ENCODE data around the gene WARS2.

The WARS2 gene

GRCh38 chr1:119048624-119049404, 91.6 kb downstream of the WARS2 start:
- H3K9me3 ChIP-seq (ENCODE audit: control insufficient read depth, insufficient read depth, low read length), result no peaks in the 10 kb centered on the region
- H3K36me3 ChIP-seq (ENCODE audit: insufficient read depth, low read length), result no peaks in the 10 kb centered on the region
- no peak overlapping the region for H3K9ac ChIP-seq (ENCODE audit: low read depth, low read length)
- H3K4me1 ChIP-seq (ENCODE audit: insufficient read depth, low read length), result no peaks in the 10 kb centered on the region

DNA sequence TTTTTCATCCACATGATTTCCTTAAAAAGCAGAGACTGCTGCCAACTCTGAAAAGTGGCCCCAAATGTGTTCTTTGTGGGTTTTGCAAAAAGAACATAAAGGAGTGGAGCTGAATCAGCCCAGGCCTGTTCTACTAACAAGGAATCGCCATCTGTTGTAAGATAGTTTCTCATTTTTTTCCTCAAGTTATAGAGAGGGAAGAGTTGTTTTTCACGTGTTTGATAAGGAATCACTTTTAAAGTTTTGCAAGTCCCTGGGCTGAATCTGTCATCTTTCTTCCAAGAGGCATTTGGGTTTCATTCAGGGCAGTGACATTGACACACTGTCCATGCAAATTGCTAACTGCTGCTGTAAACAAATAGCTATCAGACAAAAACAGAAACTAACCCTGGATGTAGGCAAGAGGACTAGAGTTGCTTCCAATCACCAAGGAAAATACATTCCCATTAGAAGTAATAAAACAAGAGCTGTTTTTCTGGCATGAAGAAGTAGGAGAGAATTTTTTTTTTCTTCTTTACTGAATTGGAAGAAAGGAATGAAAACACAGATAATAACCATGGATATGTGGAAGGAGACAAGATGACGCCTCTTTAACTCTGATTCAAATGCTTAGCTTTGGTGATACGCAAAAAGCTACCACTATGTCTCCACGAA, 93.5 kb downstream of the WARS2 start:
- Histone ChIP-seq H3K36me3 (ENCODE audit: insufficient read depth, low read length) (no peaks in the 10 kb centered on the region), H3K4me1 (ENCODE audit: insufficient read depth, low read length) (peaks cover 5% of the 10 kb centered on the region; the same call in 1 of the 2 replicates), H3K9me3 (ENCODE audit: control insufficient read depth, insufficient read depth, low read length) (no peaks in the 10 kb centered on the region), H3K9ac (ENCODE audit: low read depth, low read length) (no peak overlapping the region)

DNA sequence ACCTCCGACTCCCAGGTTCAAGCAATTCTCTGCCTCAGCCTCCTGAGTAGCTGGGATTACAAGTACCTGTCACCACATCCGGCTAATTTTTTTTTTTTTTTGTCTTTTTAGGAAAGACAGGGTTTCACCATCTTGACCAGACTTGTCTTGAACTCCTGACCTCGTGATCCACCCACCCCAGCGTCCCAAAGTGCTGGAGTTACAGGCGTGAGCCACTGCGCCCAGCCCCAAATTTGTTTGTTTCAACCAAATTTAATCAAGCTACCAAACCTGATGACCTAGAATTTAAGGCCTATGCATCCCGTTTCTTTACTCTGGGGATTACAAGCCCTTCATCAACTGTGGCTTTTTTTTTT, 94.0 kb downstream of the WARS2 start:
- H3K36me3 ChIP-seq (ENCODE audit: insufficient read depth, low read length), result no peaks in the 10 kb centered on the region

DNA sequence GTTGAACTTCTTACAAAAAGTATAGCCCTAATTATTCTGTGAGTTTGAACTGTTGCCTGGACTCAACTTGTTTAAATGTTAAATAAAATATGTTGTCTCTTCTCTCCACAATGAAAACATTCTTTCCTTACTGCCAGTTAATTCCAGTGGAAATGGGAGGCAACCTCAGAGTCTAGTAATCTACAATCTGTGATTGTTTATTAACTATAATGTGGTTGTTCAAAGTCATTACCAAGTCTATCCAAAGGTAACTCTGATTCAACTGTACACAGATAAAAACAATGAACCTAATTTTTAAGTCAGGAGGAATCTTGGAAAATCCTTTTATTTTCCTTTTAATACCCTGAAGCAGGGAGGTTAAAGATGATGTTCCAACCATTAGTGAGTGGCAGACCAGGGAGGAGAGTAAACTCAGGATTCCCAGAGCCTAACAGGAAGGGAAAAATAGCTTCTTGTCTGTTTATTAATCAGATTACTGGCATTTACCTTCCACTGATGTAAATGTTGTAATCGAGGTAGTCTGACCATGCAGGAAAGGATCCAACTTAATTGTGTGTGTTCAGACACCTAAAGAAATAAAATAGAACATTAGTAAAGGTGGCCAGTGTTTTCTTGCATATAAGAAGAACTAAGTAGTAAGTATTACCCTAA, 95.2 kb downstream of the WARS2 start:
- Histone ChIP-seq H3K4me1 (ENCODE audit: insufficient read depth, low read length) (peaks cover 5% of the 10 kb centered on the region; the same call in 1 of the 2 replicates), H3K36me3 (ENCODE audit: insufficient read depth, low read length) (no peaks in the 10 kb centered on the region), H3K9me3 (ENCODE audit: control insufficient read depth, insufficient read depth, low read length) (no peaks in the 10 kb centered on the region), H3K9ac (ENCODE audit: low read depth, low read length) (no peak overlapping the region)

More for the DNA sequence above, 94.0 kb downstream of the WARS2 start:
- no peak overlapping the region for H3K9ac ChIP-seq (ENCODE audit: low read depth, low read length)
- H3K4me1 ChIP-seq (ENCODE audit: insufficient read depth, low read length), result peaks cover 5% of the 10 kb centered on the region; the same call in 1 of the 2 replicates
- H3K9me3 ChIP-seq (ENCODE audit: control insufficient read depth, insufficient read depth, low read length), result no peaks in the 10 kb centered on the region

DNA sequence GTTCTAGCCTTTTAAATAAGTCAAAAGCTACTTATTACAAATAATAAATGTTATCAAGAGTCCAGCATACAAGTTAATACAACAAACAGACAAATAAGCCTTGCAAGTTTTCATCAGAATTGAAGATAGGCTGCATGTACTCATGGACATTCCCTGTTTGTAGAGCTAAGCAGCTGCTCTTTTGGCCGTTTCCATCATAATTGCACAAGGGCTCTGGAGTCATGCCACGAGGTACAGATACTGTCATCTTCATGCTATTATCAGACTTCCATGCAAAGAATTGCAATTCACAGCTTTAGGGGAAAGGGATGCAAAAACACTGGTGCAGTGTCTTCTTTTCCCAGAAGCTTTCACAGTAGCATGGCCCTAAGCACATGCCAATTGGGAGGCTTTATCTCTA, 99.5 kb downstream of the WARS2 start:
- no peak overlapping the region for H3K9ac ChIP-seq (ENCODE audit: low read depth, low read length)
- H3K9me3 ChIP-seq (ENCODE audit: control insufficient read depth, insufficient read depth, low read length), result no peaks in the 10 kb centered on the region
- H3K4me1 ChIP-seq (ENCODE audit: insufficient read depth, low read length), result peaks cover 5% of the 10 kb centered on the region; the same call in 1 of the 2 replicates
- no peaks in the 10 kb centered on the region for H3K36me3 ChIP-seq (ENCODE audit: insufficient read depth, low read length)

DNA sequence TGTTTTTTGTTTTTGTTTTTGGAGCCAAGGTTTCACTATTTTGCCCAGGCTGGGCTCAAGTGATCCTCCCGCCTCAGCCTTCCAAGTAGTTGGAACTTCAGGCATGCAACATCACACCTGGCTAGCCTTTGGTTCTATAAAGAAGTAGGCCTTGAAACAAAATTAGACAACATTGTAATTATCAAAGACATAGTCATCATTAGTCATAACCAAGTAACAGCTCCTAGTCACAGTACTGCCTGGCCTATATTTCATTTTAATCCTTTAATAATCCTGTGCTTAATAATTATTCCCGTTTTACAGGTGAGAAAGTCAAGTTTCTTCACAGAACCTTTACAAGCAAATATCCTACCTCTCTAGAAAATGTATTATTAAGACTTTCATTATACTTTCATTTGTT, 100.0 kb downstream of the WARS2 start:
- peaks cover 5% of the 10 kb centered on the region; the same call in 1 of the 2 replicates for H3K4me1 ChIP-seq (ENCODE audit: insufficient read depth, low read length)
- H3K9me3 ChIP-seq (ENCODE audit: control insufficient read depth, insufficient read depth, low read length), result no peaks in the 10 kb centered on the region
- H3K9ac ChIP-seq (ENCODE audit: low read depth, low read length), result no peak overlapping the region
- H3K36me3 ChIP-seq (ENCODE audit: insufficient read depth, low read length), result no peaks in the 10 kb centered on the region

- Histone ChIP-seq H3K9me3 (ENCODE audit: control insufficient read depth, insufficient read depth, low read length) (no peaks in the 10 kb centered on the region), H3K36me3 (ENCODE audit: insufficient read depth, low read length) (no peaks in the 10 kb centered on the region), H3K4me1 (ENCODE audit: insufficient read depth, low read length) (peaks cover 5% of the 10 kb centered on the region; the same call in 1 of the 2 replicates), H3K9ac (ENCODE audit: low read depth, low read length) (no peak overlapping the region)
These were observed 102.1 kb downstream of the WARS2 start for GRCh38 chr1:119038363-119038762.

DNA sequence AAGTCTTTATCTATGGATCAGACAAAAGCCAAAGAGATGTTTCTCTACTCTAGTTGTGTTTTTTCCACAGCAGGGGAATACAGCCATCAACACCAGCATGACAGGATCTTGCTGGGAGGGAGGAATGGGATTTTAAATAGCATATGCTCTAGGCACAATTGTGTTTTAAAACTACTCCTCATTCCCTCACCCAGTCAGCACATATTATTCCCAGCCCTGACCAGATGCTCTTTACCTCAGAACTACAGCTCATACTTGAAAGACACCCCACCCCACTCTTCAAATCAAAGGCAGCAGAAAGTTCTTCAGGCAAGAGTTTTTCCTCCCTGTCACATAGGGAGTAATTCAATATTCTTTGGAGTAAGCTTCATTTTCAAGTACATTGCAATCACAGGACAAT, 106.1 kb downstream of the WARS2 start:
- H3K9ac ChIP-seq (ENCODE audit: low read depth, low read length), result no peak overlapping the region
- H3K9me3 ChIP-seq (ENCODE audit: control insufficient read depth, insufficient read depth, low read length), result no peaks in the 10 kb centered on the region
- H3K4me1 ChIP-seq (ENCODE audit: insufficient read depth, low read length), result no peaks in the 10 kb centered on the region
- no peaks in the 10 kb centered on the region for H3K36me3 ChIP-seq (ENCODE audit: insufficient read depth, low read length)

GRCh38 chr1:119032986-119033385, 107.5 kb downstream of the WARS2 start:
- no peak overlapping the region for H3K9ac ChIP-seq (ENCODE audit: low read depth, low read length)
- H3K36me3 ChIP-seq (ENCODE audit: insufficient read depth, low read length), result no peaks in the 10 kb centered on the region
- H3K4me1 ChIP-seq (ENCODE audit: insufficient read depth, low read length), result no peaks in the 10 kb centered on the region
- H3K9me3 ChIP-seq (ENCODE audit: control insufficient read depth, insufficient read depth, low read length), result no peaks in the 10 kb centered on the region

- Histone ChIP-seq H3K9me3 (ENCODE audit: control insufficient read depth, insufficient read depth, low read length) (no peaks in the 10 kb centered on the region), H3K36me3 (ENCODE audit: insufficient read depth, low read length) (no peaks in the 10 kb centered on the region), H3K4me1 (ENCODE audit: insufficient read depth, low read length) (no peaks in the 10 kb centered on the region), H3K9ac (ENCODE audit: low read depth, low read length) (no peak overlapping the region)
These were observed 112.7 kb downstream of the WARS2 start for GRCh38 chr1:119027759-119028158.

GRCh38 chr1:119026956-119027355, 113.5 kb downstream of the WARS2 start:
- Histone ChIP-seq H3K36me3 (ENCODE audit: insufficient read depth, low read length) (no peaks in the 10 kb centered on the region), H3K4me1 (ENCODE audit: insufficient read depth, low read length) (no peaks in the 10 kb centered on the region)

DNA sequence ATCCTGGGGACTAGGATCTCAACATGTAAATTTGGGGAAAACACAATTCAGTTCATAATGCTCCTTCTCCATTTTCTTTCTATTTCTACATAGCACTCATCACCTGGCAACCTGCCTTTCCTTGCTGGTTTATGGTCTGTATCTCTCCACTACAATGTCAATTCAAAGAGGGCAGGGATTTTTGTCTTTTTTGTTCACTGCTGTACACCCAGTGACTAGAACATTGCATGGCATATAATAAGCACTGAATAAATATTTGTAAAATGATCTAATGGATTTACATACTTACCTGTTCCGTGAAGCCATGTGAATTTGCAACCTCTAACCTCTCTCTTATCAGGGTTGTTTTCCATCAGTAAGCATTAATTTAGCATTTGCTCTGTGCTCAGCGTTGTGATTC, 124.9 kb downstream of the WARS2 start:
- H3K9me3 ChIP-seq (ENCODE audit: control insufficient read depth, insufficient read depth, low read length), result 0 out of 2 replicates have a peak, but pooled peaks cover 4% of the 10 kb centered on the region

More at GRCh38 chr1:119026956-119027355, 113.5 kb downstream of the WARS2 start:
- Histone ChIP-seq H3K9me3 (ENCODE audit: control insufficient read depth, insufficient read depth, low read length) (no peaks in the 10 kb centered on the region), H3K9ac (ENCODE audit: low read depth, low read length) (no peak overlapping the region)

DNA sequence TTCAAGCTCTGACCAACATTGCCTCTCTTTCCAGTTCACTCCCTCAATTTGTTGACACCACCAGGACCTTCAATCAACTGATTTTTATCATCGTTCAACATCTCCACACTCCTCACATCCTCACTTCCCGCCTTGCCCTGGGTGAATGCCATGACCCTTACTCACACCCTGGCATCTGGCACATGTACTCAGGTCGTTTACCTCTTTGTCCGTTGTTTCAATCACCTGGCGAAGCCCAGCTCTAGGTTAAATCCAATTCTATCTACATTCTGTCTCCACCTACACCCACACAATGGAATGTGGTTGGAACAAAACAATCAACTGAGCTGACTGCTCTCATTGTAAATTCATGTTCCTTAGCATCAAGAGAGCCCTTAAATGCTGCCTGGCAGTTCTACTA, 128.1 kb downstream of the WARS2 start:
- no peak overlapping the region for H3K9ac ChIP-seq (ENCODE audit: low read depth, low read length)

More for the DNA sequence above, 124.9 kb downstream of the WARS2 start:
- peaks cover 5% of the 10 kb centered on the region; the same call in 1 of the 2 replicates for H3K36me3 ChIP-seq (ENCODE audit: insufficient read depth, low read length)
- peaks cover 3% of the 10 kb centered on the region; the same call in 1 of the 2 replicates for H3K4me1 ChIP-seq (ENCODE audit: insufficient read depth, low read length)
- H3K9ac ChIP-seq (ENCODE audit: low read depth, low read length), result no peak overlapping the region

GRCh38 chr1:119011706-119012105, 128.7 kb downstream of the WARS2 start:
- H3K9me3 ChIP-seq (ENCODE audit: control insufficient read depth, insufficient read depth, low read length), result no peaks in the 10 kb centered on the region
- H3K36me3 ChIP-seq (ENCODE audit: insufficient read depth, low read length), result no peaks in the 10 kb centered on the region
- no peak overlapping the region for H3K9ac ChIP-seq (ENCODE audit: low read depth, low read length)
- H3K4me1 ChIP-seq (ENCODE audit: insufficient read depth, low read length), result peaks cover 10% of the 10 kb centered on the region

More for the DNA sequence above, 128.1 kb downstream of the WARS2 start:
- Histone ChIP-seq H3K4me1 (ENCODE audit: insufficient read depth, low read length) (peaks cover 10% of the 10 kb centered on the region), H3K9me3 (ENCODE audit: control insufficient read depth, insufficient read depth, low read length) (no peaks in the 10 kb centered on the region), H3K36me3 (ENCODE audit: insufficient read depth, low read length) (no peaks in the 10 kb centered on the region)
